Liver (tissue), 3 donors: ENCODE measurements around the gene TFCP2.

Experiments used
- EGR1 ChIP-seq, 2 donors: IDR thresholded peaks; 2 replicates each; pipeline ENCODE4 v1.6.1; 2016 to 2018; ENCODE audit warnings: antibody characterized with exemption in 2 of 2, low read depth in 2 of 2
- FOXA1 ChIP-seq: IDR thresholded peaks from 2 replicates; pipeline ENCODE4 v1.6.1; 2016; ENCODE audit warnings: antibody characterized with exemption
- GABPA ChIP-seq, 2 donors: IDR thresholded peaks in 1 of 2; conservative IDR thresholded peaks in 1 of 2; 2 replicates each; pipeline ENCODE4 v1.6.1; 2016; ENCODE audit warnings: antibody characterized with exemption in 2 of 2, mild to moderate bottlenecking in 1 of 2, moderate library complexity in 1 of 2
- TF ChIP-seq, protein P1 (sequence below): fragments of 150-350 bp; IDR thresholded peaks from 2 replicates; pipeline ENCODE4 v1.5.1; 2017; ENCODE audit warnings: improper control_type of control experiment, low read depth, low read length; ENCODE audit not compliant: missing input control
- TF ChIP-seq, protein P2 (sequence below): IDR thresholded peaks from 2 replicates; pipeline ENCODE4 v1.6.1; 2016; ENCODE audit warnings: antibody characterized with exemption, mild to moderate bottlenecking
- donor health status: healthy.
- donor health status: healthy.

DNA sequence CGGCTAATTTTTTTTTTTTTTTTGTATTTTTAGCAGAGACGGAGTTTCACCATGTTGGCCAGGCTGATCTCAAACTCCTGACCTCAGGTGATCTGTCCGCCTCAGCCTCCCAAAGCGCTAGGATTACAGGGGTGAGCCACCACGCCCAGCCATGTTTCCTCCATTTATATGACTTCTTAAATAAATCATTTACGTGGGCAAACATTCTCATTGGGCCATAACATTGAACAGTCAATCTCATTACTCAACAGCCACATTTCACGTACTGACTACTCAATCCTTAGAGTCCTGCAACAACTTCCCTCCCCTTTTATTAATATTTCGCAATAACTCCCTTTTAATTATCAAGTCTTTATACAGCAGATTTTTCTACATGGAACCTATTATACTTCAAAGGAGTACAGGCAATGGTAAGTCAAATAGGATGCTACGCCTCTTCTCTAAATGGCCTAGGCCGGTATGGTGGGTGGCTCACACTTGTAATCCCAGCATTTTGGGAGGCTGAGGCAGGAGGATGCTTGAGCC is 82.2 kb downstream of the TFCP2 start:
- TF ChIP-seq, protein P1, sequence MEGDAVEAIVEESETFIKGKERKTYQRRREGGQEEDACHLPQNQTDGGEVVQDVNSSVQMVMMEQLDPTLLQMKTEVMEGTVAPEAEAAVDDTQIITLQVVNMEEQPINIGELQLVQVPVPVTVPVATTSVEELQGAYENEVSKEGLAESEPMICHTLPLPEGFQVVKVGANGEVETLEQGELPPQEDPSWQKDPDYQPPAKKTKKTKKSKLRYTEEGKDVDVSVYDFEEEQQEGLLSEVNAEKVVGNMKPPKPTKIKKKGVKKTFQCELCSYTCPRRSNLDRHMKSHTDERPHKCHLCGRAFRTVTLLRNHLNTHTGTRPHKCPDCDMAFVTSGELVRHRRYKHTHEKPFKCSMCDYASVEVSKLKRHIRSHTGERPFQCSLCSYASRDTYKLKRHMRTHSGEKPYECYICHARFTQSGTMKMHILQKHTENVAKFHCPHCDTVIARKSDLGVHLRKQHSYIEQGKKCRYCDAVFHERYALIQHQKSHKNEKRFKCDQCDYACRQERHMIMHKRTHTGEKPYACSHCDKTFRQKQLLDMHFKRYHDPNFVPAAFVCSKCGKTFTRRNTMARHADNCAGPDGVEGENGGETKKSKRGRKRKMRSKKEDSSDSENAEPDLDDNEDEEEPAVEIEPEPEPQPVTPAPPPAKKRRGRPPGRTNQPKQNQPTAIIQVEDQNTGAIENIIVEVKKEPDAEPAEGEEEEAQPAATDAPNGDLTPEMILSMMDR: no peak
- TF ChIP-seq EGR1 (IDR thresholded peaks at IDR 0.05; ENCODE audit: low read depth in 2 of 2): no peak
- TF ChIP-seq GABPA (IDR thresholded peaks at IDR 0.05 in 1 of 2, conservative IDR thresholded peaks at IDR 0.05 in 1 of 2): no peak
- TF ChIP-seq, protein P2, sequence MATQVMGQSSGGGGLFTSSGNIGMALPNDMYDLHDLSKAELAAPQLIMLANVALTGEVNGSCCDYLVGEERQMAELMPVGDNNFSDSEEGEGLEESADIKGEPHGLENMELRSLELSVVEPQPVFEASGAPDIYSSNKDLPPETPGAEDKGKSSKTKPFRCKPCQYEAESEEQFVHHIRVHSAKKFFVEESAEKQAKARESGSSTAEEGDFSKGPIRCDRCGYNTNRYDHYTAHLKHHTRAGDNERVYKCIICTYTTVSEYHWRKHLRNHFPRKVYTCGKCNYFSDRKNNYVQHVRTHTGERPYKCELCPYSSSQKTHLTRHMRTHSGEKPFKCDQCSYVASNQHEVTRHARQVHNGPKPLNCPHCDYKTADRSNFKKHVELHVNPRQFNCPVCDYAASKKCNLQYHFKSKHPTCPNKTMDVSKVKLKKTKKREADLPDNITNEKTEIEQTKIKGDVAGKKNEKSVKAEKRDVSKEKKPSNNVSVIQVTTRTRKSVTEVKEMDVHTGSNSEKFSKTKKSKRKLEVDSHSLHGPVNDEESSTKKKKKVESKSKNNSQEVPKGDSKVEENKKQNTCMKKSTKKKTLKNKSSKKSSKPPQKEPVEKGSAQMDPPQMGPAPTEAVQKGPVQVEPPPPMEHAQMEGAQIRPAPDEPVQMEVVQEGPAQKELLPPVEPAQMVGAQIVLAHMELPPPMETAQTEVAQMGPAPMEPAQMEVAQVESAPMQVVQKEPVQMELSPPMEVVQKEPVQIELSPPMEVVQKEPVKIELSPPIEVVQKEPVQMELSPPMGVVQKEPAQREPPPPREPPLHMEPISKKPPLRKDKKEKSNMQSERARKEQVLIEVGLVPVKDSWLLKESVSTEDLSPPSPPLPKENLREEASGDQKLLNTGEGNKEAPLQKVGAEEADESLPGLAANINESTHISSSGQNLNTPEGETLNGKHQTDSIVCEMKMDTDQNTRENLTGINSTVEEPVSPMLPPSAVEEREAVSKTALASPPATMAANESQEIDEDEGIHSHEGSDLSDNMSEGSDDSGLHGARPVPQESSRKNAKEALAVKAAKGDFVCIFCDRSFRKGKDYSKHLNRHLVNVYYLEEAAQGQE: no peak
- no peak for TF ChIP-seq FOXA1
